GM23338 (cell line): ENCODE measurements around the gene CDCA5.

Experiments used
- JUNB ChIP-seq: IDR thresholded peaks from one replicate; pipeline ENCODE4 v1.6.1; 2016; ENCODE audit warnings: antibody characterized with exemption; ENCODE audit not compliant: unreplicated experiment
- TF ChIP-seq, protein P1 (sequence below), 2 experiments: fragments of 200-600 bp in 1 of 2; sonication (generic) in 1 of 2; conservative IDR thresholded peaks; 2 replicates each; pipeline versions ENCODE4 v1.5.1 to v1.6.1; 2016 to 2017; ENCODE audit warnings: antibody characterized with exemption in 2 of 2, low read depth in 2 of 2, mild to moderate bottlenecking in 2 of 2, moderate library complexity in 1 of 2

DNA sequence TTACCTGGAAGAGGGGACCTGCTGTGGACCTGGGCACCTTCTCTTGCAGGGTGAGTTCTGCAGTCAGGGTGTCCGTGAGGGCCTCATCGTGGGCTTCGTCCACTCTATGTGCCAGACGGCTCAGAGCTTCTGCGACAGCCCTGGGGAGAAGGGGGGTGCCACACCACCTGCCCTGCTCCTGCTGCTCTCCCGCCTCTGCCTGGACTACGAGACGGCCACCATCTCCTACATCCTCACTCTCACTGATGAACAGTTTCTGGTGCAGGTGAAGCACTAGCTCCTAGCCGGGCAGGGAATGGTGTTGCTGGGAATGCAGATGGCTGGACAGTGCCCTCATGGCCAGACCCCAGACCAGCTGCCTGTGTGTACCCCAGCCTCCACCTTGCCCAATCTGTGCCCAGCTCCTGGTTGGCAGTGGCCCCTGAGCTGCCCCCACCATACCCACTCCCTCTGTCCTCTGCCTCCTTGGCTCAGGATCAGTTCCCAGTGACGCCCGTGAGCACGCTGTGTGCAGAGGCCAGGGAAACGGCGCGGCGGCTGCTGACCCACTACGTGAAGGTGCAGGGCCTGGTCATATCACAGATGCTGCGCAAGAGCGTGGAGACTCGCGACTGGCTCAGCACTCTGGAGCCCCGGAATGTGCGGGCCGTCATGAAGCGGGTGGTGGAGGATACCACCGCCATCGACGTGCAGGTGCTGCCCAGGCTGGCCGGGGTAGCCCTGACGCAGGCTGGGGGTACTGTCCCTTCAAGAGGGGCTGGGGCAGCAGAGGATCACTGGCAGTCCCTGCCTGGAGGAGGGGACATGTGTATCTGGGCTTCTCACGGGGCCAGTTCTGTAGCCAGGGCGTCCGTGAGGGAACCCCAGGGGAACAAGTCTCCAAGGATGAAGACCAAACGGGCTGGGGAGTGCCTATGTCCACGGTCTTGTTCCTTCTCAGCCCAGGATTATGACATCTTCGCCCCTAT is 25.7 kb upstream of the CDCA5 start:
- TF ChIP-seq, protein P1, sequence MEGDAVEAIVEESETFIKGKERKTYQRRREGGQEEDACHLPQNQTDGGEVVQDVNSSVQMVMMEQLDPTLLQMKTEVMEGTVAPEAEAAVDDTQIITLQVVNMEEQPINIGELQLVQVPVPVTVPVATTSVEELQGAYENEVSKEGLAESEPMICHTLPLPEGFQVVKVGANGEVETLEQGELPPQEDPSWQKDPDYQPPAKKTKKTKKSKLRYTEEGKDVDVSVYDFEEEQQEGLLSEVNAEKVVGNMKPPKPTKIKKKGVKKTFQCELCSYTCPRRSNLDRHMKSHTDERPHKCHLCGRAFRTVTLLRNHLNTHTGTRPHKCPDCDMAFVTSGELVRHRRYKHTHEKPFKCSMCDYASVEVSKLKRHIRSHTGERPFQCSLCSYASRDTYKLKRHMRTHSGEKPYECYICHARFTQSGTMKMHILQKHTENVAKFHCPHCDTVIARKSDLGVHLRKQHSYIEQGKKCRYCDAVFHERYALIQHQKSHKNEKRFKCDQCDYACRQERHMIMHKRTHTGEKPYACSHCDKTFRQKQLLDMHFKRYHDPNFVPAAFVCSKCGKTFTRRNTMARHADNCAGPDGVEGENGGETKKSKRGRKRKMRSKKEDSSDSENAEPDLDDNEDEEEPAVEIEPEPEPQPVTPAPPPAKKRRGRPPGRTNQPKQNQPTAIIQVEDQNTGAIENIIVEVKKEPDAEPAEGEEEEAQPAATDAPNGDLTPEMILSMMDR (conservative IDR thresholded peaks at IDR 0.05; ENCODE audit: low read depth in 2 of 2) = no peak
- TF ChIP-seq JUNB = no peak
